Measurements from ENCODE around the gene PLPPR5. TPM values are rescaled to one million over a fixed set of nuclear protein-coding genes. Genes with fewer than 3 reads are reported as not detected.
"Not testable (repeated sequence)": the region's sequence is repeated elsewhere in the genome, so short reads cannot be mapped to it uniquely, and the experiment has no call there.

The PLPPR5 gene
- total RNA-seq: 0.50 TPM in 1 of 2 replicates, not detected in the other

GRCh38 chr1:99004861-99005442, at the start of gene PLPPR5:
Gene PLPPR5, minus strand, starts transcription at chr1:99004861. Its CDS starts 190 bp downstream, at chr1:99004671.
- TF ChIP-seq, protein P1, sequence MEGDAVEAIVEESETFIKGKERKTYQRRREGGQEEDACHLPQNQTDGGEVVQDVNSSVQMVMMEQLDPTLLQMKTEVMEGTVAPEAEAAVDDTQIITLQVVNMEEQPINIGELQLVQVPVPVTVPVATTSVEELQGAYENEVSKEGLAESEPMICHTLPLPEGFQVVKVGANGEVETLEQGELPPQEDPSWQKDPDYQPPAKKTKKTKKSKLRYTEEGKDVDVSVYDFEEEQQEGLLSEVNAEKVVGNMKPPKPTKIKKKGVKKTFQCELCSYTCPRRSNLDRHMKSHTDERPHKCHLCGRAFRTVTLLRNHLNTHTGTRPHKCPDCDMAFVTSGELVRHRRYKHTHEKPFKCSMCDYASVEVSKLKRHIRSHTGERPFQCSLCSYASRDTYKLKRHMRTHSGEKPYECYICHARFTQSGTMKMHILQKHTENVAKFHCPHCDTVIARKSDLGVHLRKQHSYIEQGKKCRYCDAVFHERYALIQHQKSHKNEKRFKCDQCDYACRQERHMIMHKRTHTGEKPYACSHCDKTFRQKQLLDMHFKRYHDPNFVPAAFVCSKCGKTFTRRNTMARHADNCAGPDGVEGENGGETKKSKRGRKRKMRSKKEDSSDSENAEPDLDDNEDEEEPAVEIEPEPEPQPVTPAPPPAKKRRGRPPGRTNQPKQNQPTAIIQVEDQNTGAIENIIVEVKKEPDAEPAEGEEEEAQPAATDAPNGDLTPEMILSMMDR (IDR thresholded peaks at IDR 0.05; ENCODE audit: insufficient read depth, low read length, poor library complexity, severe bottlenecking): no peak
- Histone ChIP-seq H3K27me3 (ENCODE audit: control insufficient read depth, insufficient read depth, low read length) (peaks cover 18% of the 10 kb centered on the region), H3K4me3 (ENCODE audit: low read depth, low read length) (peak within 1 kb of the TSS; percentile 37), H3K36me3 (ENCODE audit: control insufficient read depth, insufficient read depth, low read length) (no peaks in the 10 kb centered on the region)
- no peak for DNase-seq (ENCODE audit: low read depth)

DNA sequence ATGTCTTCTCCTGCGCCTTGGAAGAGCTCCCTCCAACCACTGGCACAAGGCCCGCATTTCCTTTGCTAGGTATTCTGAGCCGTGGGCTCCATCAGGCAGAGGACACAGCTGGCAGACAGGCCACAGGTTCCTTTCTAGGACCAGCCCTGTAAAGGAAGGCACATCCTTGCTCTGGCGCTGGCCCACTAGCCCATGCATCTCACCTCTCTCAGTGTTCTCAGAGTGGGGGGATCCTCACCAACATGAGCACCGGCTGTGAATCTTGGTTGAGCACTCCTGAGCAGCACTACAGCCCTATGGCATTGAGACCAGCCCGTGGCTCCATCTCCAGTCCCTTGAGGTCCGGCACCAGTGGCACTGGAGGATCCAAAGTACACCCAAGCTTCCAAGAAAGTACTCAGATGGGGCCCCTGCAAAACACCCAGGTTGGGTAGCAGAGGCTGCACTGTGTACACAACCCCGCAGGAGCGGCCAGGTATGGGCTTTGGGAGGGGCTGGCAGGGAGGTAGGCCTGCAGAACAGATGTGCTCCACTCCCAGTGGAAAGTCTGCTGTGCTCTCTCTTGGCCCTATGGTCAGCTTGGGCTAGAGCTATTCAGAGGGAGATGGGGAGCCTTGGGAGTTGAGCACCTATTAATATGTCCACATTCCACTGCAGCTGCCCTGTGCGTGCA, 47.1 kb upstream of the PLPPR5 start:
- TF ChIP-seq, protein P1 (IDR thresholded peaks at IDR 0.05; ENCODE audit: insufficient read depth, low read length, poor library complexity, severe bottlenecking): no peak

DNA sequence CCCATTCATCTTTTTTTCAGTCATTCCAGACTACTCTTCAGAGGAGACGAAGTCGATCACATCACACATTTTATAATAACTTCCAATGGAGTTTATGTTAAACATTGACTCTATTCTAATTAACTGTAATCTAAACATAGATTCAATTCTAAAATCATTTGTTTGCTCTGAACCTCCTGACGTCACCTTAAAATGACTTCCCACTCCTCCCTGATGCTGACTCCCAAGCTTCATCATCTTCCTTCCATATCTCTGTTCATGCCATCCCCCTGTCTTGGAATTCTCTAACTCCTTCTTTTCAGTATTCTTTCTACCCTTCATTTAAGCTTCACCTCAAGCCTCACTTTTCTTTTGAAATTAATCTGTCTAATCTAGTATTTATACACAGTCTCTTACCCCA, 45.1 kb upstream of the PLPPR5 start:
- no peak for DNase-seq (ENCODE audit: low read depth)
- Histone ChIP-seq H3K27me3 (ENCODE audit: control insufficient read depth, insufficient read depth, low read length) (no peaks in the 10 kb centered on the region), H3K4me3 (ENCODE audit: low read depth, low read length) (no peak overlapping the region), H3K36me3 (ENCODE audit: control insufficient read depth, insufficient read depth, low read length) (no peaks in the 10 kb centered on the region)
- TF ChIP-seq, protein P1 (IDR thresholded peaks at IDR 0.05; ENCODE audit: insufficient read depth, low read length, poor library complexity, severe bottlenecking): no peak

More for the DNA sequence above, 47.1 kb upstream of the PLPPR5 start:
- Histone ChIP-seq H3K36me3 (ENCODE audit: control insufficient read depth, insufficient read depth, low read length) (no peaks in the 10 kb centered on the region), H3K27me3 (ENCODE audit: control insufficient read depth, insufficient read depth, low read length) (no peaks in the 10 kb centered on the region), H3K4me3 (ENCODE audit: low read depth, low read length) (no peak overlapping the region)
- DNase-seq (ENCODE audit: low read depth): no peak

GRCh38 chr1:99036746-99037145, 32.1 kb upstream of the PLPPR5 start:
- DNase-seq (ENCODE audit: low read depth); H3K36me3 ChIP-seq (ENCODE audit: control insufficient read depth, insufficient read depth, low read length); H3K4me3 ChIP-seq (ENCODE audit: low read depth, low read length); H3K27me3 ChIP-seq (ENCODE audit: control insufficient read depth, insufficient read depth, low read length): not testable (repeated sequence)

- Histone ChIP-seq H3K4me3 (ENCODE audit: low read depth, low read length) (no peak overlapping the region), H3K36me3 (ENCODE audit: control insufficient read depth, insufficient read depth, low read length) (no peaks in the 10 kb centered on the region), H3K27me3 (ENCODE audit: control insufficient read depth, insufficient read depth, low read length) (no peaks in the 10 kb centered on the region)
- DNase-seq (ENCODE audit: low read depth): no peak
- TF ChIP-seq, protein P1 (IDR thresholded peaks at IDR 0.05; ENCODE audit: insufficient read depth, low read length, poor library complexity, severe bottlenecking): no peak
Measured at GRCh38 chr1:99018313-99018712, 13.7 kb upstream of the PLPPR5 start.

DNA sequence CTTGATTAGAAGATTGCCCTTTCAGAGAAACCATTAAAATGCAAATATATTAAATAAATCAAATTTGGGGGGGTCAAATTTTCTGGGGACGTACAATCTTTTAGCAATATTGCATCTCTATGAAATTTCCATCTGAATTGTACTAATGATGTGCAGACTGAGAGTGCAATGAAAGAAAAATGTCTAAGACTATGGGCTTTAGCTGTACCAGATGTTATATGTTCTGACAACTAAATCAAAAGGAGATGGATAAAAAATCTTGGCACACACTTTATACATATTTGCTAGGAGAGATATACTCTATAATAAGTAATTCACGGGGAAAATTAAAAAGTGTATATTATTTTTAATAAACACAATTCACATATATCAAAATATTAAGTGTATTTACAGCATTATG, 13.0 kb upstream of the PLPPR5 start:
- no peaks in the 10 kb centered on the region for H3K36me3 ChIP-seq (ENCODE audit: control insufficient read depth, insufficient read depth, low read length)
- no peaks in the 10 kb centered on the region for H3K27me3 ChIP-seq (ENCODE audit: control insufficient read depth, insufficient read depth, low read length)
- TF ChIP-seq, protein P1 (IDR thresholded peaks at IDR 0.05; ENCODE audit: insufficient read depth, low read length, poor library complexity, severe bottlenecking): no peak
- DNase-seq (ENCODE audit: low read depth): no peak
- H3K4me3 ChIP-seq (ENCODE audit: low read depth, low read length): no peak overlapping the region

Measured in kidney epithelial cell (primary cell).